NAMALWA (cell line): Measurements from ENCODE around the gene RAP1GAP.

ENCODE experiments used
- DNase-seq: peaks from one replicate; pipeline ENCODE4 v3.0.0-alpha.2; 2015; ENCODE audit warnings: low spot score

Gene RAP1GAP

DNA sequence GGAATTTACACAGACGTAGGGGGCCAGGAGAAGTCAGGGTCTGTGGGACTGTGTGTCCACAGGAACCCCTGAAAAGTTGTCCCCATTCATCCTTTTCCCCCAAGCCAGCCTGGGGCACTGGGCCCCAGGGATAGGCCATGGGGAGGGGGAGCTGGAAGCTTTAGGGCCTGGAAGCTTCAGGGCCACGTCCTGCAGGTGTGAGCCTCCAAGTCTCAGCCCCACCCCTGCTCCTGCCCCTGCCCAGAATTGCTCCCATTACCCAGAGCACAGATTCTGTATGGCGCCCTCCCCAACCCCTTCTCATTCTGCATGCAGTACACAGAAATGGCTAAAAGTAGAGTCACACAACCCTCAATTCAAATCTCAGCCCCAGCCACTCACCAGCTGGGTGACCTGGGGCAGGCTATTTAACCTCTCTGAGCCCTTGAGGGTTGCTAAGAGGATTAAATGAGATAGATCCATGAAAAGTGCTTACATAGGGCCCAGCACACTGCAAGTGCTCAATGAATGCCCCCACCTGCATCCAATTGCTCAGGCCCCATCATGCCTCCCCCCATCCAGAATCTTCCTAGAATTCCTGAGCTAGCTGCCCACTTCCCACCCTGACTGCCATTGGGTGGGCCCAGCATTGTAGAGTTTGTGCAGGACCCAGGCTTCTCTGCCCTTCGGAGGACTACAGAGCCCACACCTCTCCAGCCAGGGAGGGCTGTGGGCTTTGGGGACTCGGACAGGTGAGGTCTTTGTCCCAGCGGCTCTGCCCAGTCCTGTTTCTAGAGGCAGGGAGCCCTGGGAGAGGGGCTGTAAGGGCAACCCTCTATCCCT, 6.5 kb downstream of the RAP1GAP start:
- no peak for DNase-seq

DNA sequence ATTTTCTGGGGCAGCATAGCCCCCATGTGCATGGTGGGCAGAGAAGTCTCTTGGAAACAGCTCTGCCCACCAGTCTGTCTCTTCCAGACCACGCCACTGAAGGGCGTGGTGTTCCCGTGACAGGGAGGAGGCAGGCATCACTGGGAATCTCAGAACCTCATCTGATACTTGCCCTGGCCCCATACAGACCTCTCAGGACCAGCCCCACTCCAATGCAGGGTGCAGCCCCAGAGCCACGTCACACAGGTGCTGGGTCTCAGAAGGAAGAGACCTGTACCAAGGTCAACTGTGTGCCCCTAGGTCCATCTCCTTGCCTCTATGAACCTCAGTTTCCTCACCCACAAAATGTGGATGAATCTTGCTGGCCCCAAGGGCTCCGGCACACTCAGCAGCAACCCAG, 7.3 kb downstream of the RAP1GAP start:
- DNase-seq: no peak

DNA sequence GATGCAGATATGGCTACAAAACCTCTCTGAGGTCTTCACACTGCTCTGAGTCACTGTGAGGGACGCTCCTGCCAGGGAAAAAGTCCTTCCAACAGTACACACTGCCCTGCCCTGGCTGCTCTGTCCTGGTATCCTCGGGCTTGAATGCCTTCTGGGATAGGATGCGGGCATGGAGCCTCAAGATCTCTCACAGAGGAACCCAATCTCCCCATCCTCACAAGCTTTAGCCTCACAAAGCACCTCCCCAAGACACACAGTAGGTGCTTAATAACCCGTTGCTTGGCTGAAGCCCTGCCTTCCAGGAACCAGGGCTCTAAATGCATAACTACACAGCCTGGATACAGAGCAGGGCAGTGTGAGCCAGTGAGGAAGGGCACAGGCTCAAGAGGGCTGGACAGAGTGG, 9.2 kb downstream of the RAP1GAP start:
- DNase-seq: no peak

DNA sequence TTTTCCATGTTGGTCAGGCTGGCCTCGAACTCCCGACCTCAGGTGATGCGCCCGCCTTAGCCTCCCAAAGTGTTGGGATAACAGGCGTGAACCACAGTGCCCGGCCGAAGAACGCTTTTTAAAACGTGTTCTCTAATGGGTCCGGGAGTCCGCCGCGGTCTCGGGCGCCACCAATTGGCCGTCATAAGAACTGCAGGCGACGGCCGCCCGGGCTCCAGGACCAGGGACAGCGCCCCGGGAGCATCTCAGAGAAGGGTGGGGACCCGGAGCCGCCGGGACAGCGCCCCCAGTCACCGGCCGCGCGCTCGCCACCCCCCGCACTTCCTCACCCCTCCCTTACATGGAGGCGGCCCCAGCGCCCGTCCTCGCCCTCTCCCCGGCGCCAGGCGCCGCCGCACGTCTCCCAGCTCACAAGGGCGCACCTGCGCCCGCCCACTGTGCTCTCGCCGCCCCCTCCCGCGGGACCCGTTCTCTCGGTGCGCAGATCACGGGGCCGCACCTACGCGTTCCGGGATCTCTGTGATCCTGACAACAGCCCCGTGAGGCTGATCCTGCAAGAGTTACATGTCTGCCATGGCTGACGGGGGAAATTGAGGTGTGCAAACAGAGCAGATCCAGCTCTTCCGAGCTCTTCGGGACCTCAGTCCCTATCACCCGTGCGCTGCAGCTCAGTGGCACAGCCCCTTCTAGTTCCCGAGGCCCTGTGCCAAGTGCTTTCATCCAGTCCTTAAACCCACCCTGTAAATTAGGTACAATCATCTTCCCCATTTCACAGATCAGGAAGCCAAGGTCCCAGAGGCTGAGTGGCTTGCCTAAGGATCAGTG, 9.8 kb downstream of the RAP1GAP start:
- peak; percentile 71 for DNase-seq

DNA sequence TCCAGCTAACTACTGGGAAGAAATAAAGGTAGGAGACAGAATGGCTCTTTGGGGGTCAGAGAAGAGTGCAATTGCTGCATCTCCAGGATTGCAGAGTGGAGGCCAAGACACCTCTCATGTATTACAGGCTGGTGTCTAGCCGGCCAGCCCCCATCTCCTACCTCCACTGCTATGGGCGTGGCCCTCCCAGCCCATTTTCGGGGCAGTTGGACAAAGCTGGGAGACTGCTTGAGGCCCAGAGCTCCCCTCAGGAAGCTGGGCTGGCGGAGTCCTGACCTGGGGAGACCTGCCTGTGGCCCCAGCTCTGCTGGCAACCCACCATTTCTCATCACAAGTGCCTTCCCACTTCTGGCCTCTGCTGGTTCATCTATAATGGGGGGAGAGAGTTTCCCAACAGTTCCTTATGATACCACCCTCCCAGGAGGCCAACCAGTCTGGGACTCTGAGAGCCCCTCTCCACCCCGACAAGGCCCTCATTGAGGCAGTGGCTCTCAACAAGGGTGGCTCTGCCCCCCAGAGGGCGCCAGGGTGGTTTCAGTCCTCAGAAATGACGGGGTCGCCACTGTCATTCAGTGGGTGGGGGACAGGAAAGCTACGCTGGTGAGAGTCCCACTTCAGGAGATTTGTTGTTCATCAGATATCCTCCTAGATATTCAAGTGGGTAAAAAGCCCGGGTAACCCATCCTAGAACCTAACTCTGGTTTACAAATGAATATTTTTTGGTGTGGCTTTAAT, 11.5 kb downstream of the RAP1GAP start:
- peak; percentile 37 for DNase-seq

DNA sequence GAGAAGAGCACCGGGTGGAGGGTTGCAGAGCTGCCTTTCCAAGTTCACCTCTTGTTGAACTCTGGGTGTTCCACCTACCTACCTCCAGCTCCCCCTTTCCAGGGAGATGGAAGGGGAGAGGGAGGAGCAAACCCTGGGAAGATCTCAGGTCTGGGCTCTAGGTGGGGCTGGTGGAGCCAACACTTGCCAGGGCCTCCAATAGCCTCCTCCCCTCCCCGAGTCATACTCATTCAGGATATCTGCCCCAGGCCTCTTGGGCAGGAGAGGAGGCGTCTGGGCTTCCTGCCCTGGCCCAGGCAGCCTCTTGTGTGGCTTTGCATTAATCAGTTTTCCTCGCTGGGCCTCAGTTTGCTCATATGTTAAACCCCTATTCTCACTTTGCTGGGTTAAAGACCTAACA, 13.4 kb downstream of the RAP1GAP start:
- DNase-seq: no peak

DNA sequence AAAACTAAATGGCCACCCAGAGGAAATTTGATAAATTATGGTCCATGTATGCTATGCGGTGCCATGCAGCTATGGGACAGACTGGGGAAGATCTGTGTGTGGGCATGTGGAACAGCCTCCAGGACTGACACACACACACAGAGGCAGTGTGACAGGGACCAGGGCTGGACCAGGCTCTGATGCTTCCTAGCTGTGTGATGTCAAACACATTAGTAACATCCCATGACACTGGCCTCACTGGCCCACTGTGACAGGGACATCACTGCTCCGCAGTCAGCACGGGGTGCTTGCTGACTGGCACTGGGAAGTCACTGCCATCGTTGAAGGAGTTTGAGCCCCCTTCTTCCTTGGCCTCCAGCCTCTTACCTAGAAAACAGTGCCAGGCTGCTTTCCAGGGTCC, 13.9 kb downstream of the RAP1GAP start:
- DNase-seq: no peak

DNA sequence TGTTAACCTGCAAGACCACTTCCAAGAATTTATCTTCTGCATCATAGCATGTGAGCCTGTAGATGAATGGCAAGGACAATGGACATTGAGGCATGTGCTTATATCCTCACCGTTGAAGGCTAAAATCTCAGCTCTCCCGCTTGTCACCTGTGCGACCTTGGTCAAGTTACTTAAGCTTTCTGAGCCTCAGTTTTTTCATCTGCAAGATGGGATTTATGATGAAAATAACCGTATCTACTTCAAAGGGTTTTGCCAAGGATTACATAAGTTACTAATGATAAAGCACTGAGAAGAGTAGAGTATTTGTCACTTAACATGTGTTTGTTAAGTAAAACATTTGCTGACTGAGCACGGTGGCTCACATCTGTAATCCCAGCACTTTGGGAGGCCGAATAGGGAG, 14.9 kb downstream of the RAP1GAP start:
- no peak for DNase-seq

DNA sequence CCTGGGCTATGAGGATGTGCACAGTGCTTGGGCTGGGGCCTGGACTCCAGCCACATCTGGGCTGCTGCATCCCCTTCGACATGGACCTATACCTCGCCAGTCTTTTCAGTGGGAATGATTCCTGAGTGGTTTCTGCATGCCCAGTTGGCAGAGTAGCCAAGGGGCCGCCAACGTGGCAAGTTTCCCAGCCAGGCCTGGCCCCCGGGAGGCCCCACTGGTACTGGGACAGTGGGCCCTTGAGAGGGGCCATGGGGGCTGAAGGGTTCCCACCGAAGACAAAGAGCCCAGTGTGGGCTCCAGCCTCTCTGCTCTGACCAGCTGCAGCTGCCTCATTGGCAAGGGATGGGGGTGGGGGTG, 15.4 kb downstream of the RAP1GAP start:
- no peak for DNase-seq

DNA sequence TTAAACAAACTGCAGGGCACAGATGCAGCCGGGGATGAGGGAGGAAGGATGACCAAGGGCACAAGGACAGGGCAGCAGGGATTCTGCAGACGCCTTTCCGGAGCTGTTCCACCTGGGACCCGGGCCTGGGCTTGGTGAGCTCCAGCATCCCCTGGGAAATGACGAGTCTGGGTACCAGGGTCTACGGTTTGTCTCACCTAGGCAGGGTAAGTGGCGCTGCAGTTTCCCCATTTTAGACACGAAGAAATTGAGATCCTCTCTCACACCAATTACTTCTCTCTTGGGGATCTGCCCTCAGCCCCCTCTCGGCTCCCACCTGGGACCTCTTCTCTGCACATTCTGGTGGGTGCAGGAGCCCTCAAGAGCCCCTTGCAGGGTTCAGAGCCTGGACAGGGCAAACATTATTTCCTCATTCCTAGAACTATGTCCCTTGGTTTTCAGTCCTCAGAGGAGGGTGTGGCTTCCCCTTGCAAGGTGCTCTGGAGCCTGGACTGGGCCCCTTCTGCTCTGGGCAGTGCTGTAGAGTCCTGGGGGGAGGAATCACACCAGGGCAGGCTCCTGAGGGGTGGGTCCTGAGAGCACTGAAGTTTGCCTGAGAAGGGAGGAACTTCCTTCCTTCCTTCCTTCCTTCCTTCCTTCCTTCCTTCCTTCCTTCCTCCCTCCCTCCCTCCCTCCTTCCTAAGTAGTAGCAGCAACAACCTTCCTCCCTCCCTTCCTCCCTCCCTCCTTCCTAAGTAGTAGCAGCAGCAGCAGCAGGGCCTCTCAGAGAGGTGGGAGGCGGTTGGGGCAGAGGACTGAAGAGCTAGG, 16.0 kb downstream of the RAP1GAP start:
- no peak for DNase-seq

DNA sequence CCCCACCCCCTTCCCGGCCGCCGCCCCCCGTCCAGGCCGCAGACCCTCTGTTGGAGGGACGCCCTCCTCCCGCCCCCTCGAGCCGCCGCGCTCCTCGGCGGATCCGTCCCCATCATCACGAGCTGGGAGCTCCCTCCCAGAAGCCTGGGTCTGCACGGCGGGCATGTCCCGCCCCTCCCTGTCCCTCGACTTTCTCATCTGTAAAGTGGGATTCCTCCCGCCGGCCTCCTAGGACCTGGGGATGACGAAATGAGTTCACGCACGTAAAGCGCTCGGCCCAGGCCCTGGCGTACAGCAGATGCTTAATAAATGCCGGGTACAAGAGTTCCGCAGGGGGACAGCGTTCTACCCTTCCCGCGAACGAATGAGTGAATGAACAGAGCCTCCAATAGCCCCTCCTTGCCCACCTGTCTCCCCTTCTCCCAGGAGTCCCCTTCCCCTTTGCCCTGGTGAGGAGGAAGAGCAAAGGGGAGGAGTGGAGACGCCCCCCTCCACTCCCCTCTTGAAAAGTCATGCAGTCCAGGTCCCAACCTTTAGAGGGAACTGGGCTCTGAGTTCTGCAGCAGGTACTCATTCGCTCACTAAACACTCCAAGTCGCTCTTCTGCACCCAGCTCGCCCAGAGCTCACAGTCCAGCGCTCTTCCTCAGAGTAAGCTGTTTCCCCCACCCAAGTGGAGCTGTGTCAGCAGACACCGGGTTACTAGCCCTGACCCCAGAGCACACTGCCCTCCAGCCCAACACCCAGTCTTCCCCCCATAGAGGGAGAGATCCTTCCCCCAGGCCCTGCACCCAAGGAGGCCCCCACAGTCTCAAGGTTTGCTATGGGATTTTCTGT, 16.8 kb downstream of the RAP1GAP start:
- no peak for DNase-seq

DNA sequence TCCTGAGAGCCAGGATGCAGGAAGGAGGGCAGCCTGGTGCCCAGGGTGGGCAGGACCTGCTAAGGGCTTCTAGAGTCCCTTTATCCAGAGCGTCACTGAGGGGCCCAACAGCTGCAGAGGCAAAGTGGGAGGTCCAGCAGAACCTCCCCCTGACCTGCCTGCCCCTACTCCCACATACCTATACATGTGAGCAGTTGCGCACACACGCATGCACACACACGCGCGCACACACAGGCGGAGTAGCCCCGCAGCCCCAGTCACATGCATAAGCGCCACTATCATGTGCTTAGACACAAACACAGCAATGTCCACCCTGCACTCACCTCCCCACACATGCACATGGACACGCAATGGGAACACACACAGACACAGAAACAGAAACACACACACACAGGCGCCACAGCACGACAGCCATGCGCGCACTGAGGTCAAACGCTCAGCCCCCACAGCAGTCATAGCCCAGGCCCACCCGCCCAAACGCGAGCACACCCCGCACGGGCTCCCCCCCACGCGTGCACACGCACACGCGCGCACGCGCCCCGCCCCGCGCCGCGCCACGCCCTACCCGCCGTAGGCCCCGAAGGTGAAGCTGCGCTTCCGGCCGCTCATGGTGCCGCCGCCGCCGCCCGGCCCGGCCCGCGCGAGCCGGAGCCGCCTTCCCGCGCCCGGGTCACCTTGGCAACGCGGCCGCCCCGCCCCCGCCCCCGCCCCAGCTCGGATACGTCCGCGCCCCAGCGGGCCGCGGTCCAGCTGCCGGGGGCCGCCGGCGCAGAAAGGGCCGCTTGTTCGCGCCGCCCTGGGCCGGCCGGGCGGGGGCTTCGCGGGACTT, 17.7 kb downstream of the RAP1GAP start:
- DNase-seq: no peak

DNA sequence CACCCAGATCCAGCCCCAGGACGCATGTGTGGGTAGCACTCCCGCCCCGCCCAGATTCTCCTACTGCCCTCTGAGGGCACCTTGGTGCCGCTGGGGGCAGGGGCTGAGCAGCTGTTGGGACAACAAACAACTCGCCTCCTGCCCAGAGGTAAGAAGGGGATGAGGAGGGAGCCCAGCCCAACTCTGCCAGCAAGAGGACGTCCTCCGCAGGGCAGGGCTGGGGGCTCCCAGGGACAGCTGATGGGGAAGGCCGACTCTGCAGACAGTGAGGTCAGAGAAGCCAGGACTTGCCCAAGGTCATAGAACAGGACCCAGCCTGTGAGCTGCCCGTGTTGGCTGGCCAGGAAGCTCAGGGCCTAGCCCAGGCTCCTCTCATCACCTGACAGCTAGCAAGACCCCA, 18.8 kb downstream of the RAP1GAP start:
- no peak for DNase-seq

DNA sequence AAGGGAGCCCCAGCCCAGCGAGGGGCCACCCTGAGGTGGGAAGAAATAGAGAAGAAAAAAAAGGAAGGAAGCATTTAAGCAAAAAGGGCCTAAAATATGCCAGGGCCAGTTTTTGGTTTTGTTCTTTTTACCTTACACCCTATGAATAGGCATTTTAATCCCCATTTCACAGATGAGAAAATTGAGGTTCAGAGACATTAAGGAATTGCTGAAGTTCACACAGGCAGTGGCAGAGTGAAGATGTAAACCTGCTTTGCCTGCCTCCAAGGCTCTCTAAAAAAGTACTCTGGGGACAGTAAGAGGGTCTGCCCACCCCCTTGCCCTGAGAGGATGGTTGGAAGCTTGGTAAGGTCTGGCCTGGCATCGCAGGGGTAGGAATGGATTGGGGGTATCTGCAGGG, 19.8 kb downstream of the RAP1GAP start:
- DNase-seq: no peak

DNA sequence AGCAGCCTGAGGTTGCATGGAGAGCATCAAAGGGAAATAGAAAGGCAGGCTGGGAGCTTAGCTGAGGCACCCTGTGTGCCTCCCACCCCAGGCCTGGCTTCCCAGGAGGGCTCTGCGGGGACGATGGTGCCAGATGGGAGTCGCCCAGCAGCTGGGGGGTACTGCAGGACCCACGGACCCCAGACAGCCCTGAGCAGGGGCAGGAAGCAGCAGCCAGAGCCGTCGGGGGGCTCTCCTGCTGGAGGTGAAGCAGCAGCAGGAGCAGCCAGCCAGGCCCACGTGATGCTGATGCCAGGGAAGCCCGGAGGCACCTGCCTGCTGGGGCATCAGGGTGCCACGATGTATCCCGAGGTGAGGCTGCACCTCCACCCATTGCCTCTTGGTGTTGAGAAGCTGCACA, 20.4 kb downstream of the RAP1GAP start:
- no peak for DNase-seq

DNA sequence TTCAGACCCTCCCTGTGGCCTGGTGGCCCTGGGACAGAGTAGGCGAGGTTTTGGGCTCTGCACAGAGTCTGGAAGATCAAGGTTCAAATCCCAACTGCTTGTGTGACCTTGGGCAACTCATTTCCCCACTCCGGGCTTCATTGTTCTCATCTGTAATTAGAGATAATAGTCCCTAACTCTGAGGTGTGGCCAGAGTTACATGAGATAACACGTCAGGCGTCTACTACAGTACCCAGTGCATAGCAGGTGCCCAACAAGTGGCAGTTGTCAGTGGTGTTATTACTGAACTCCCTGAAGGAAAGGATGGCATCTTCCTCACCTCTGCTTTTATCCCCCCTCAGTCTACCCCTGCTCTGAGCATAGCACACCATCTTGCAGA, 20.8 kb downstream of the RAP1GAP start:
- DNase-seq: no peak

DNA sequence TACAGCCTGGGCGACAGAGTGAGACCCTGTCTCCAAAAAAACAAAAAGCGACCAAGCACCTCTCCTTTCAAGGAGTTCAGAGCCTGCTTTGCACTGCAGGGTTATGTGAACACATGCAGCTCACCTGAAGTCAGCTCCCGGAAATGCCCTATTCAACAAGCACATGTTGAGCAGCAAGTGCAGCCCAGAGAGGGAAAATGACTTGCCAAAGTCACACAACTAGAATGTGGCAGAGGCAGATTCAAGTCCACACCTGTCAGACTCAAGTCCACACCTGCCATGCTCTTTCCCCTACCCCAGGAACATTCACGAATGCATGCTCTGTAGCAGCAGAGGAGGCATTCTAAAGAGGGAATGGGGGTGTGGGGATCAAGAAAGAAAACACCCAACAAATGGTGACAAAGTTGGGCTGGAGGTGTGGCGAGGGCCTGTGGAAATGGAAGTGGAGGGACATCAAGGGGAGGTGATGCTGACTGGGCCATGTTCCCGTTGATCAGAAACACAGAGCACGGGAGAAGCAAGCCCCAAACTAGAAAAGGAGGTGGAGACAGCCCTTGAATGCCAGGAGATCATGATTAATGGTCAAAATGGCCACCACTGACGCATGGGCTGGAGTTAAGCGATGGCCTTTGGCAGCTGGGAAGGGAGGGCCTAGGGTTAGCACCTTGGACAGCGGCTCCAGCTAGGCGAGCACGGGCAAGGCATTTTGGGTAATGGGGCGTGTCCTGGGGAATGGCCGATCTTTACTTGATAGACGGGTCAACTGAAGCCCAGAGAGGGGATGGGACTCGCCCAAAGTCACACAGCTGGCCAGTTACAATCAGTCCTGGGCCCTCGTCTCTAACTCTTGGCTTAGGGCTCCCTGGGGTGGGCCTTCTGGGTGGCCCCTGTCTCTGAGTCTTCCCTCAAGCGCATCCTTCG, 21.5 kb downstream of the RAP1GAP start:
- peak; percentile 70 for DNase-seq

DNA sequence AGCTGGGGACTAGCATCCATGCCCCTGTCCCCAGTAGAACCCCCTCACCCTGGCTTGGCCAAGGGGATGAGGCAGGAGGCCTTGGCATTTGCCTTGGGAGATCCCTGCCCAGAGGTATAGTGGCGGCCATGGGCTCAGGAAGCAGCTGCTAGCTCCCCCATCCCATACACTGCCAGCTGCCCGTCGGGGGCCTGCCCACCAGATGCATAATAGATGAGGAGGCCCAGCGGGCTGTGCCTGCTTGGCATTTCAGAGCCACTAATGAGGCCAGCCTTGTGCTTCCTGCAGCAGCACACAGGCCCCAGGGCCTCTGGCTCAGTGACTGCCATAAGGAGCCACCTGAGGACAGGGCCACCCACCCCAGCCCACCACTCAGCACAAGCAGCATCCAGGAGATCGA, 23.6 kb downstream of the RAP1GAP start:
- DNase-seq: no peak

DNA sequence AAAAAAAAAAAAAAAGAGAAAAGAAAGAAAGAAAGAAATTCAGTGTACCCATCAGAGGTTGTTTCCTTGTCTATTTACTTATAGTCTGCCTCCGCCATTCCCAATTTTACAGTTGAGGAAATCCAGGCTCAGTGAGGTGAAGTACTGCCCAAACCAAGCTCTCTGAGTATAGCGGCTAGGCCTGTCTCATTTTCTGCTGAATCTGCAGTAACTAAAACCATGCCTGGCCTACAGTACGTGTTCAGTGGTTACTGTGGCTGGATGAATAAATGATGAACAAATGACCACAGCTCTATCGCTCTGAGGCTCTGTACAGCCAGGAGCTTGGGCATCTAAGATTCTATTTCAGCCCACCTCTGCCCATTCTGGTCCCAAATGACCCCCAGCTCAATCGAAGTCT, 24.3 kb downstream of the RAP1GAP start:
- DNase-seq: no peak
